Body of pancreas (tissue), 4 donors: ENCODE measurements around the gene ZSCAN31.

ENCODE experiments used
- POLR2A ChIP-seq, 3 donors: fragments of 450-650 bp; IDR thresholded peaks; one replicate each; pipeline ENCODE4 v1.6.1; 2016; ENCODE audit warnings: antibody characterized with exemption in 3 of 3, mild to moderate bottlenecking in 2 of 3
- TF ChIP-seq, protein P1 (sequence below), 7 experiments: fragments of 450-650 bp in 4 of 7; fragments of 200-600 bp in 3 of 7; sonication (generic) in 3 of 7; IDR thresholded peaks; one replicate each; pipeline ENCODE4 v1.5.1; 2016 to 2019; ENCODE audit warnings: antibody characterized with exemption in 7 of 7

GRCh38 chr6:28383235-28384142, 47.5 kb upstream of the ZSCAN31 start:
- TF ChIP-seq, protein P1, sequence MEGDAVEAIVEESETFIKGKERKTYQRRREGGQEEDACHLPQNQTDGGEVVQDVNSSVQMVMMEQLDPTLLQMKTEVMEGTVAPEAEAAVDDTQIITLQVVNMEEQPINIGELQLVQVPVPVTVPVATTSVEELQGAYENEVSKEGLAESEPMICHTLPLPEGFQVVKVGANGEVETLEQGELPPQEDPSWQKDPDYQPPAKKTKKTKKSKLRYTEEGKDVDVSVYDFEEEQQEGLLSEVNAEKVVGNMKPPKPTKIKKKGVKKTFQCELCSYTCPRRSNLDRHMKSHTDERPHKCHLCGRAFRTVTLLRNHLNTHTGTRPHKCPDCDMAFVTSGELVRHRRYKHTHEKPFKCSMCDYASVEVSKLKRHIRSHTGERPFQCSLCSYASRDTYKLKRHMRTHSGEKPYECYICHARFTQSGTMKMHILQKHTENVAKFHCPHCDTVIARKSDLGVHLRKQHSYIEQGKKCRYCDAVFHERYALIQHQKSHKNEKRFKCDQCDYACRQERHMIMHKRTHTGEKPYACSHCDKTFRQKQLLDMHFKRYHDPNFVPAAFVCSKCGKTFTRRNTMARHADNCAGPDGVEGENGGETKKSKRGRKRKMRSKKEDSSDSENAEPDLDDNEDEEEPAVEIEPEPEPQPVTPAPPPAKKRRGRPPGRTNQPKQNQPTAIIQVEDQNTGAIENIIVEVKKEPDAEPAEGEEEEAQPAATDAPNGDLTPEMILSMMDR (IDR thresholded peaks at IDR 0.05) = peak in 5 of 7 experiments; percentile 35 to 67 (median 56)
- TF ChIP-seq POLR2A (IDR thresholded peaks at IDR 0.05) = peak; percentile 23 to 59 (median 59)
